Ishikawa (cell line): ENCODE data around the gene CHD9.

ENCODE experiments used
- CEBPB ChIP-seq: IDR thresholded peaks from 2 replicates; pipeline ENCODE4 v1.6.1; 2012
- CREB1 ChIP-seq: IDR thresholded peaks from 2 replicates; pipeline ENCODE4 v1.6.1; 2012; ENCODE audit warnings: low read depth
- EGR1 ChIP-seq: IDR thresholded peaks from 2 replicates; pipeline ENCODE4 v1.6.1; 2012
- EP300 ChIP-seq: IDR thresholded peaks from 2 replicates; pipeline ENCODE4 v1.6.1; 2012; ENCODE audit warnings: borderline replicate concordance
- FOXM1 ChIP-seq: IDR thresholded peaks from 2 replicates; pipeline ENCODE4 v1.6.1; 2012; ENCODE audit warnings: low read depth, borderline replicate concordance
- MAX ChIP-seq: IDR thresholded peaks from 2 replicates; pipeline ENCODE4 v1.6.1; 2012
- NFIC ChIP-seq: IDR thresholded peaks from 2 replicates; pipeline ENCODE4 v1.6.1; 2012
- RAD21 ChIP-seq: IDR thresholded peaks from 2 replicates; pipeline ENCODE4 v1.6.1; 2012; ENCODE audit warnings: low read depth
- REST ChIP-seq: IDR thresholded peaks from 2 replicates; pipeline ENCODE4 v1.6.1; 2012; ENCODE audit warnings: low read depth, mild to moderate bottlenecking
- TAF1 ChIP-seq: IDR thresholded peaks from 2 replicates; pipeline ENCODE4 v1.6.1; 2012; ENCODE audit warnings: low read depth, mild to moderate bottlenecking
- TCF12 ChIP-seq: IDR thresholded peaks from 2 replicates; pipeline ENCODE4 v1.6.1; 2012; ENCODE audit warnings: low read depth
- TEAD4 ChIP-seq: IDR thresholded peaks from 2 replicates; pipeline ENCODE4 v1.6.1; 2012
- USF1 ChIP-seq: IDR thresholded peaks from 2 replicates; pipeline ENCODE4 v1.6.1; 2012
- YY1 ChIP-seq: IDR thresholded peaks from 2 replicates; pipeline ENCODE4 v1.6.1; 2012; ENCODE audit warnings: low read depth
- ZBTB7A ChIP-seq: IDR thresholded peaks from 2 replicates; pipeline ENCODE4 v1.6.1; 2012; ENCODE audit warnings: low read depth

CHD9 gene

DNA sequence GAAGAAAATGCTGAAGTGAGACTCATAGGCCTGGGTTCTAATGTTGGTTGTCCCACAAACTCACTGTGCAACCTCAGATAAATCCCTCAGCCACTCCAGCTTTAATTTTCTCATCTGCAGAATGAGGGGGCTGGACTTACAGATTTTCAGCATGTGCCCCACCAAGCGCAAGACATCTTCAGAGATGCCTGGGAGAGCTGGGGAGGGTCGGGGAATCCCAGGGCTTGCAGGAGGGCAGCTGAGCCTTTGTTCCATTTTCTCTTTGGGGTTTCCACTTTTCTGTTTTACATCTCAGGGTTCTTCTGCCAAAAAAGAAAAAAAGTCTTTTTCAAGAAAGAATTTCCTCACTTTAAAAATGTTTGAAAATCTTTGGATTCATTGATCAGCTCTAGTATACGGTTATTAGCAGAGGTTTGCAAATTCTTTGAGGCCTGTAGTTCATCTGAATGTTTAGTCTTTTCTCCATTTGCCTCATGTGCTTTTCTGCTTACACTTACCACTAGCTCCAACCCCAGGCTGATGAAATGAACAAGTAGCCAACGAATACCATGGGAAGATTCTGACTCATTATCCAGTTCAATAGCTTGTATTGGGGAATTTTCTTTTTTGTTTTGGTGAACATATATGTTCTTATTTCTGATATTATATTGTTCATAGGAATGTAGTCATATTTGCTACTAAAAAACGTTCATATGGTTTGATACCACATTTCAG is 56.4 kb downstream of the CHD9 start:
- TF ChIP-seq MAX (no peak), TCF12 (no peak), RAD21 (no peak), TAF1 (no peak)

GRCh38 chr16:53112015-53112414 is 57.2 kb downstream of the CHD9 start:
- TF ChIP-seq CEBPB: no peak
- TF ChIP-seq REST: no peak
- TF ChIP-seq YY1: no peak
- no peak for TF ChIP-seq EP300
- no peak for TF ChIP-seq EGR1
- TF ChIP-seq FOXM1: no peak
- TF ChIP-seq RAD21: no peak
- TF ChIP-seq CREB1: no peak
- TF ChIP-seq ZBTB7A: no peak
- TF ChIP-seq TEAD4: no peak
- TF ChIP-seq TCF12: no peak
- TF ChIP-seq TAF1: no peak
- TF ChIP-seq MAX: no peak
- TF ChIP-seq NFIC: no peak
- TF ChIP-seq USF1: no peak

DNA sequence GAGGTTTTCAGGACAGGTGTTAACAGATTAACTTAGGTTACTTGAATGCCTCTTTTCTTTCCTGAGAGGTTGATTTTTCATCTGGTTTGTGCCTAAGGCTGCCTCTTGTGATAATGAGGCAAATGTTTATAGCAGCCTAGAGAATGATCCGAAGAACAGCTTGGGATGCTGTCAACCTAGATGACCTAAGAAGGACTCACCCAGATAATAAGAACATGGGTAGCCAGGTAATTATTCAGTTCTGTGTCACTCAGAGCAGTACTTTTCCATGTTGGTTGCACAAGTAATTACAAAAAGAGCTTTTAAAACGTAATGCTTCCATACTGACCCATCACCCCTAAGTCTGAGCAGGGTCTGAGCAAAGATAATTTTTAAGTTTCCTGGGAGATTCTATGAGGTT is 60.3 kb downstream of the CHD9 start:
- TF ChIP-seq CREB1 (no peak), MAX (no peak), NFIC (no peak), ZBTB7A (no peak), EP300 (no peak), YY1 (no peak), USF1 (no peak), CEBPB (no peak), REST (no peak), EGR1 (no peak)

GRCh38 chr16:53115773-53116172 is 61.0 kb downstream of the CHD9 start:
- TF ChIP-seq ZBTB7A: no peak
- no peak for TF ChIP-seq CEBPB
- no peak for TF ChIP-seq EP300
- no peak for TF ChIP-seq EGR1
- no peak for TF ChIP-seq CREB1
- no peak for TF ChIP-seq USF1
- TF ChIP-seq TAF1: no peak
- TF ChIP-seq RAD21: no peak
- no peak for TF ChIP-seq REST
- no peak for TF ChIP-seq NFIC
- TF ChIP-seq MAX: no peak
- no peak for TF ChIP-seq YY1
- TF ChIP-seq TCF12: no peak
- no peak for TF ChIP-seq TEAD4
- TF ChIP-seq FOXM1: no peak
